Loucy (cell line): Measurements from ENCODE around the gene ALG12.

Source experiments
- H2AFZ ChIP-seq: fragments of 200-600 bp; sonication (generic); 2 replicates; pipeline ENCODE4 v1.6.0; 2016; ENCODE audit warnings: antibody characterized with exemption, mild to moderate bottlenecking, low read length, moderate library complexity
- H3F3A ChIP-seq: fragments of 200-600 bp; 2 replicates; pipeline ENCODE4 v1.6.0; 2016; ENCODE audit warnings: antibody characterized with exemption, low read depth, mild to moderate bottlenecking
- H3K27me3 ChIP-seq: fragments of 200-600 bp; sonication (generic); 2 replicates; pipeline ENCODE4 v1.6.1; 2014; ENCODE audit warnings: low read length, mild to moderate bottlenecking; ENCODE audit not compliant: insufficient read depth, poor library complexity, severe bottlenecking
- H3K36me3 ChIP-seq: fragments of 200-600 bp; sonication (generic); 2 replicates; pipeline ENCODE4 v1.6.1; 2016; ENCODE audit warnings: low read length; ENCODE audit not compliant: insufficient read depth
- H3K4me1 ChIP-seq: fragments of 200-600 bp; sonication (generic); 2 replicates; pipeline ENCODE4 v1.5.1; 2014; ENCODE audit warnings: low read length, mild to moderate bottlenecking; ENCODE audit not compliant: insufficient read depth, poor library complexity, severe bottlenecking
- H3K4me2 ChIP-seq: fragments of 200-600 bp; sonication (generic); 2 replicates; pipeline ENCODE4 v1.6.0; 2014; ENCODE audit warnings: antibody characterized with exemption, low read length, low read depth, mild to moderate bottlenecking; ENCODE audit not compliant: poor library complexity, severe bottlenecking
- H3K4me3 ChIP-seq: fragments of 200-600 bp; sonication (generic); 2 replicates; pipeline ENCODE4 v1.5.1; 2014; ENCODE audit warnings: low read length, mild to moderate bottlenecking, mixed read lengths; ENCODE audit not compliant: poor library complexity, severe bottlenecking
- H3K79me2 ChIP-seq: fragments of 200-600 bp; sonication (generic); 2 replicates; pipeline ENCODE4 v1.6.1; 2014; ENCODE audit warnings: low read length; ENCODE audit not compliant: insufficient read depth
- H3K9ac ChIP-seq: fragments of 200-600 bp; sonication (generic); 2 replicates; pipeline ENCODE4 v1.6.0; 2014; ENCODE audit warnings: mild to moderate bottlenecking, low read depth, low read length, moderate library complexity; ENCODE audit not compliant: poor library complexity, severe bottlenecking
- H3K9me2 ChIP-seq: fragments of 200-600 bp; sonication (generic); replicated peaks from 2 replicates; pipeline ENCODE4 v1.6.1; 2016; ENCODE audit warnings: low read depth, low read length, mixed read lengths
- H3K9me3 ChIP-seq: fragments of 200-600 bp; sonication (generic); 2 replicates; pipeline ENCODE4 v1.6.1; 2014; ENCODE audit warnings: mild to moderate bottlenecking, antibody characterized with exemption, low read length, low read depth; ENCODE audit not compliant: insufficient read depth
- H4K20me1 ChIP-seq: fragments of 200-600 bp; sonication (generic); 2 replicates; pipeline ENCODE4 v1.6.0; 2014; ENCODE audit warnings: antibody characterized with exemption, low read length, mild to moderate bottlenecking; ENCODE audit not compliant: insufficient read depth, poor library complexity, severe bottlenecking
- EZH2phosphoT487 ChIP-seq: fragments of 200-600 bp; IDR thresholded peaks from 2 replicates; pipeline ENCODE4 v1.6.1; 2018; ENCODE audit warnings: antibody characterized with exemption, mild to moderate bottlenecking, moderate library complexity, borderline replicate concordance
- TF ChIP-seq, protein P1 (sequence below): fragments of 200-600 bp; sonication (generic); conservative IDR thresholded peaks from 2 replicates; pipeline ENCODE4 v1.5.1; 2014; ENCODE audit warnings: mild to moderate bottlenecking, antibody characterized with exemption, low read length

The ALG12 gene

DNA sequence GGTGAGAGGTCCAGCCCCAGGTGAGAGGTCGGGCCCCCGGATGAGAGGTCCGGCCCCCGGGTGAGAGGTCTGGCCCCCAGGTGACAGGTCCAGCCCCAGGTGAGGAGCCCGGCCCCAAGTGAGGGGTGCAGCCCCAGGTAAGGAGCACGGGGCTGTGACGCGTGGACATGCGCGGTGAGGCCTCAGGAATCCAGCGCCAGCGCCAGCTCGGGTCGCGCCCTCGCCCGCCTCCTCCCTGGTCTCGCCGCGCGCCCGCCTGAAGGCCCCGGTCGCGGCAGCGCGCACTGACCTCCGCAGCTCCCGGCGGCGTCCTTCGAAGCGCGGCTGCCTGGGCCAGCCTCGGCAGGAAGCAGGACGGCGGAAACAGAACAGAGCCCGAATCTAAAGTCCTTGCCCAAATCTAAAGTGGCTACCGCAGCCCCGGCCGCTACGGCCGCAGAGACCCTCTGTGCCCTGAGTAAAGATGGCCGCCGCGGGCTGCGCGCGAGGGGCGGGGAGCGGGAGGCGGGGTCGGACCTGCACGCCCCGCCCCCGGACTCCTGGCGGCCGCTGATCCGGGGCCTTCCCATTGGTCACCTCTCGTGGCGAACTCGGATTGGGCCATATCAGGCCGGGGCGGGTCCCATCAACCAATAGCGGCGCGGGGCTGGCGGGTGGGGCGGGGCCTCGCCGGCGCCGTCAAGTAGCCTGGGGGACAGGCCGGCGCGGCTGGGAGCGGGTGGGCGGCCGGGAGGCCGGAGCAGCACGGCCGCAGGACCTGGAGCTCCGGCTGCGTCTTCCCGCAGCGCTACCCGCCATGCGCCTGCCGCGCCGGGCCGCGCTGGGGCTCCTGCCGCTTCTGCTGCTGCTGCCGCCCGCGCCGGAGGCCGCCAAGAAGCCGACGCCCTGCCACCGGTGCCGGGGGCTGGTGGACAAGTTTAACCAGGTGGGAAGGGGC is at the start of gene ALG12, which contains the start of gene CRELD2:
TSS of gene ALG12 (minus strand) at position 465 of the 937 bp plus-strand sequence. CDS start 4,673 bp downstream, outside the sequence.
TSS of gene CRELD2 (plus strand) at position 661 of the 937 bp plus-strand sequence. CDS start at position 797, 136 bp downstream.
- Histone ChIP-seq H3K9me3 (no peaks in the 10 kb centered on the region), H3K4me2 (peak within 1 kb of the TSS; percentile 96), H3K4me1 (peaks cover 5% of the 10 kb centered on the region), H3F3A (no peaks in the 10 kb centered on the region), H3K27me3 (no peaks in the 10 kb centered on the region), H3K9me2 (no peaks in the 10 kb centered on the region), H4K20me1 (peaks cover 2% of the 10 kb centered on the region), H3K36me3 (no peaks in the 10 kb centered on the region), H3K9ac (peak within 1 kb of the TSS; percentile 75), H3K4me3 (peak within 1 kb of the TSS; percentile 78), H3K79me2 (peaks cover 3% of the 10 kb centered on the region; the same call in 1 of the 2 replicates), H2AFZ (peak within 1 kb of the TSS; percentile 87)
- no peak for TF ChIP-seq EZH2phosphoT487
- TF ChIP-seq, protein P1, sequence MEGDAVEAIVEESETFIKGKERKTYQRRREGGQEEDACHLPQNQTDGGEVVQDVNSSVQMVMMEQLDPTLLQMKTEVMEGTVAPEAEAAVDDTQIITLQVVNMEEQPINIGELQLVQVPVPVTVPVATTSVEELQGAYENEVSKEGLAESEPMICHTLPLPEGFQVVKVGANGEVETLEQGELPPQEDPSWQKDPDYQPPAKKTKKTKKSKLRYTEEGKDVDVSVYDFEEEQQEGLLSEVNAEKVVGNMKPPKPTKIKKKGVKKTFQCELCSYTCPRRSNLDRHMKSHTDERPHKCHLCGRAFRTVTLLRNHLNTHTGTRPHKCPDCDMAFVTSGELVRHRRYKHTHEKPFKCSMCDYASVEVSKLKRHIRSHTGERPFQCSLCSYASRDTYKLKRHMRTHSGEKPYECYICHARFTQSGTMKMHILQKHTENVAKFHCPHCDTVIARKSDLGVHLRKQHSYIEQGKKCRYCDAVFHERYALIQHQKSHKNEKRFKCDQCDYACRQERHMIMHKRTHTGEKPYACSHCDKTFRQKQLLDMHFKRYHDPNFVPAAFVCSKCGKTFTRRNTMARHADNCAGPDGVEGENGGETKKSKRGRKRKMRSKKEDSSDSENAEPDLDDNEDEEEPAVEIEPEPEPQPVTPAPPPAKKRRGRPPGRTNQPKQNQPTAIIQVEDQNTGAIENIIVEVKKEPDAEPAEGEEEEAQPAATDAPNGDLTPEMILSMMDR, result no peak

DNA sequence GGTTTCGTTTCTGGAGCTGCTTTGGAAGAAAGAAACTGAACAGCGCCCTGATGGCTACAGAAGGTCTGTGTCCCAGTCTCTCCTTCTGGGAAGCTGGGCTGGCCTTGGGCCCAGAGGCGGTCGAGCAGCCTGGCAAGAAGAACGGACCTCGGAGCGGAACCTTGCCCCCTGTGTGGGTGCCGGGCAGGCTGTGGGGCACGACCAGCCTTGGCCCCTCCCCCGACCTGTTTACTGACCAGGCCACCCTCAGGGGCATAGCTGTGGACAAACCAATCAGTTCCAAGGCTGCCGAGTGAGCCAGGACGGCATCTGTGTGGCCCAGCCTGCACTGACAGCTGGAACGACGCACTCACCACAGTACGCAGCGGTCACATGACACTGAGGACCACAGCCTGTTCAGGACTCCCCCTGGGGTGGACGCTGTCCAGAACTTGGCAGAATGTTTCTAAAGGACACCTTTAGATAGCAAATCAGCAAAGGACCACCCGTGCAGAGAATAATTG is 49.5 kb upstream of the ALG12 start:
- H3K9ac ChIP-seq, result no peak overlapping the region
- H3K36me3 ChIP-seq, result peaks cover 14% of the 10 kb centered on the region; the same call in 1 of the 2 replicates
- no peaks in the 10 kb centered on the region for H3F3A ChIP-seq
- H3K27me3 ChIP-seq, result no peaks in the 10 kb centered on the region
- H3K4me2 ChIP-seq, result no peak overlapping the region
- TF ChIP-seq, protein P1, result no peak
- TF ChIP-seq EZH2phosphoT487, result no peak
- peaks cover 27% of the 10 kb centered on the region for H4K20me1 ChIP-seq
- no peaks in the 10 kb centered on the region for H3K9me2 ChIP-seq
- H3K4me1 ChIP-seq, result peaks cover 33% of the 10 kb centered on the region
- peaks cover 31% of the 10 kb centered on the region for H3K79me2 ChIP-seq
- no peaks in the 10 kb centered on the region for H3K9me3 ChIP-seq
- no peak overlapping the region for H2AFZ ChIP-seq
- no peak overlapping the region for H3K4me3 ChIP-seq

DNA sequence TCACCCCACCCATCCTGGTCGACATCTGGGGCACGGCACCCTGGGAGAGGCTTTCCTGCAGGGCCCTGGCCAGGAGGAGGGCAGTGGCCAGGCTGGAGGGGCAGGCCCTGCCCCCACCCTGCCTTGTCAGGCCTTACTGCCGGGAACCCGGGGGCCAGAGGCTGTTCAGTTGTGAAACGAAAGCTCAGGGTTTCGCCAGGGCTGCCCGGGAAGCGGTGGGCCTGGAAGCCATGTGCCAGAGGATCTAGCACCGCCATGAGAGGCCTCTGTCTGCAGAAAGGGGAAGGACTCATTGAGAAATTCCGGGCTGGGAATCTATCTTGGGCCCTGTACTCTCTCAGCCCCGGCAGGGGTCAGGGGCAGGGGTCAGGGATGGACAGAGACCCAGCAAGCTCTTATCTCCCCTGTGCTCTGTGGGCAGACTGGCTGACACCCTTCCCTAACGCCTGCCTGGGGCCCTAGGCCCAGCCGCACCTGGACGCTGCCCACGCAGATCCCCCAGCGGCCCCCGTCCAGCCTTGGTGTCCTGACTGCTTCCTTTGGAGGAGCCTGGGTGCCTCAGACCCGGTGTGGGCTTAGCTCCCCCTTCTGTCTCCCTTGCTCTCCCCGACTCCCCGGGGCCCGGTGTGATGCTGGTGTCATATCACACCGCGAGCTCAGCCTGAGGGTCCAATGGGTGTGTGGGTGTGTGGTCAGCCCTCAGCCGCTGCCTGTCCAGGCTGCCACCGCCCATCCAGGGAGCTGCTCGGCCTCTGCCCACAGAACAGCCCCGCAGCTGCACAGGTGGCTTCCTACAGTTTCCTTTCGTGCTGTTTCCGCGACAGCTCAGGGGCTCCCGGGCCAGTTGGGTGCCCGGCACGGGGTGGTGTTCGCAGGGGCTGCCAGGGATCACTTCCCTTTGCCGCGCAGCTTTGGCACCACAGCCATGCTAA is 48.8 kb upstream of the ALG12 start:
- no peaks in the 10 kb centered on the region for H3K27me3 ChIP-seq
- no peak overlapping the region for H2AFZ ChIP-seq
- H4K20me1 ChIP-seq, result peaks cover 34% of the 10 kb centered on the region
- H3F3A ChIP-seq, result no peaks in the 10 kb centered on the region
- no peak for TF ChIP-seq EZH2phosphoT487
- H3K36me3 ChIP-seq, result peaks cover 16% of the 10 kb centered on the region; the same call in 1 of the 2 replicates
- H3K4me2 ChIP-seq, result no peak overlapping the region
- peaks cover 38% of the 10 kb centered on the region for H3K79me2 ChIP-seq
- H3K9ac ChIP-seq, result no peak overlapping the region
- H3K9me3 ChIP-seq, result no peaks in the 10 kb centered on the region
- H3K4me3 ChIP-seq, result no peak overlapping the region
- no peaks in the 10 kb centered on the region for H3K9me2 ChIP-seq
- H3K4me1 ChIP-seq, result peaks cover 36% of the 10 kb centered on the region
